GM12878 (cell line): ENCODE results near the gene PLEKHN1. TPM values are rescaled to one million over a fixed set of nuclear protein-coding genes. Genes with fewer than 3 reads are reported as not detected.
A peak's percentile ranks its signal among the peaks of the same experiment; 100 is the strongest.

Experiments
- ASH2L ChIP-seq: fragments of 300-600, 200-600 bp; sonication (generic); IDR thresholded peaks from 2 replicates; pipeline ENCODE4 v1.6.1; 2017; ENCODE audit warnings: low read depth, mild to moderate bottlenecking, borderline replicate concordance
- CBX5 ChIP-seq: sonication (generic); IDR thresholded peaks from 2 replicates; pipeline ENCODE4 v1.6.1; 2016; ENCODE audit warnings: low read depth, moderate library complexity, mild to moderate bottlenecking, inconsistent platforms
- CHD4 ChIP-seq: fragments of 200-600 bp; sonication (generic); IDR thresholded peaks from 2 replicates; pipeline ENCODE4 v1.6.1; 2016; ENCODE audit warnings: mild to moderate bottlenecking
- CREB1 ChIP-seq: IDR thresholded peaks from 2 replicates; pipeline ENCODE4 v1.6.1; 2012; ENCODE audit warnings: low read depth, mild to moderate bottlenecking, inconsistent platforms
- EED ChIP-seq: sonication (generic); IDR thresholded peaks from 2 replicates; pipeline ENCODE4 v1.6.1; 2016; ENCODE audit warnings: antibody characterized with exemption, low read depth
- EGR1 ChIP-seq, 2 experiments: IDR thresholded peaks; 1 replicate in 1 of 2; 2 replicates in 1 of 2; pipeline ENCODE4 v1.6.1; 2011 to 2012; ENCODE audit warnings: low read depth in 2 of 2, low read length in 2 of 2, borderline replicate concordance in 1 of 2, mild to moderate bottlenecking in 1 of 2, moderate library complexity in 1 of 2
- FOXM1 ChIP-seq: IDR thresholded peaks from 2 replicates; pipeline ENCODE4 v1.6.1; 2012; ENCODE audit warnings: low read depth, mild to moderate bottlenecking, inconsistent platforms, low read length, moderate library complexity
- GATAD2B ChIP-seq: fragments of 450-650 bp; conservative IDR thresholded peaks from 2 replicates; pipeline ENCODE4 v1.6.1; 2017; ENCODE audit warnings: low read depth, mild to moderate bottlenecking, moderate library complexity
- HCFC1 ChIP-seq: fragments of 150-350 bp; IDR thresholded peaks from 2 replicates; pipeline ENCODE4 v1.6.1; 2014; ENCODE audit warnings: low read length
- IKZF1 ChIP-seq: fragments of 450-650 bp; conservative IDR thresholded peaks from 2 replicates; pipeline ENCODE4 v1.6.1; 2017; ENCODE audit warnings: antibody characterized with exemption, mild to moderate bottlenecking
- KAT2A ChIP-seq: conservative IDR thresholded peaks from 2 replicates; pipeline ENCODE4 v1.6.1; 2011; ENCODE audit warnings: low read depth, low read length; ENCODE audit not compliant: control insufficient read depth
- LARP7 ChIP-seq: fragments of 450-650 bp; IDR thresholded peaks from 2 replicates; pipeline ENCODE4 v1.6.1; 2017; ENCODE audit warnings: mild to moderate bottlenecking
- NBN ChIP-seq: fragments of 450-650 bp; IDR thresholded peaks from 2 replicates; pipeline ENCODE4 v1.6.1; 2016
- NKRF ChIP-seq: fragments of 450-650 bp; conservative IDR thresholded peaks from 2 replicates; pipeline ENCODE4 v1.6.1; 2017; ENCODE audit warnings: mild to moderate bottlenecking, moderate library complexity
- NR2C1 ChIP-seq: fragments of 450-650 bp; IDR thresholded peaks from 2 replicates; pipeline ENCODE4 v1.6.1; 2017; ENCODE audit warnings: antibody characterized with exemption, mild to moderate bottlenecking, moderate library complexity
- NR2F1 ChIP-seq: fragments of 450-650 bp; conservative IDR thresholded peaks from 2 replicates; pipeline ENCODE4 v1.6.1; 2017; ENCODE audit warnings: mild to moderate bottlenecking
- POLR2A ChIP-seq: IDR thresholded peaks from 2 replicates; pipeline ENCODE4 v1.6.1; 2011; ENCODE audit warnings: low read depth, mild to moderate bottlenecking, low read length
- POLR2AphosphoS5 ChIP-seq: IDR thresholded peaks from 2 replicates; pipeline ENCODE4 v1.6.1; 2011; ENCODE audit warnings: mild to moderate bottlenecking, low read length, inconsistent platforms
- RCOR1 ChIP-seq: conservative IDR thresholded peaks from 2 replicates; pipeline ENCODE4 v1.6.1; 2012; ENCODE audit warnings: low read depth, low read length, improper control_type of control experiment
- RUNX3 ChIP-seq: IDR thresholded peaks from 2 replicates; pipeline ENCODE4 v1.6.1; 2012; ENCODE audit warnings: low read length, inconsistent platforms
- SMAD5 ChIP-seq: IDR thresholded peaks from 2 replicates; pipeline ENCODE4 v1.6.1; 2016; ENCODE audit warnings: antibody characterized with exemption, low read depth
- SP1 ChIP-seq: IDR thresholded peaks from one replicate; pipeline ENCODE4 v1.6.1; 2011; ENCODE audit warnings: low read depth, low read length
- SREBF1 ChIP-seq: IDR thresholded peaks from 2 replicates; pipeline ENCODE4 v1.6.1; 2012; ENCODE audit warnings: mild to moderate bottlenecking, low read length
- STAT3 ChIP-seq: IDR thresholded peaks from 2 replicates; pipeline ENCODE4 v1.6.1; 2011; ENCODE audit warnings: low read depth, low read length, improper control_type of control experiment
- TAF1 ChIP-seq: IDR thresholded peaks from 2 replicates; pipeline ENCODE4 v1.6.1; 2011; ENCODE audit warnings: mild to moderate bottlenecking, low read depth, low read length, borderline replicate concordance
- ZNF207 ChIP-seq: fragments of 450-650 bp; IDR thresholded peaks from 2 replicates; pipeline ENCODE4 v1.6.1; 2014; ENCODE audit warnings: antibody characterized with exemption, mild to moderate bottlenecking, borderline replicate concordance
- ZNF24 ChIP-seq: fragments of 450-650 bp; IDR thresholded peaks from 2 replicates; pipeline ENCODE4 v1.6.1; 2017; ENCODE audit warnings: antibody characterized with exemption, mild to moderate bottlenecking
- ZNF274 ChIP-seq: IDR thresholded peaks from one replicate; pipeline ENCODE4 v1.8.0; 2011; ENCODE audit not compliant: insufficient read length, insufficient read depth
- ZSCAN29 ChIP-seq: fragments of 450-650 bp; IDR thresholded peaks from 2 replicates; pipeline ENCODE4 v1.6.1; 2017; ENCODE audit warnings: mild to moderate bottlenecking, moderate library complexity
- polyA plus RNA-seq, 11 experiments: library from polyadenylated mRNA; depleted of rRNA in 4 of 11; unstranded in 6 of 11; stranded (reverse) in 5 of 11; fragments of >200 nt; fragmentation: Nextera tagmentation in 4 of 11; fragmentation: Illumina TruSeq in 1 of 11; extraction: Ambion mirVana in 4 of 11; extraction: Trizol in 1 of 11; gene quantifications; 1 replicate in 1 of 11; 2 replicates in 10 of 11; pipeline versions ENCODE4 v1.2.1 to v1.2.3, GENCODE V29; 2011 to 2016; ENCODE audit warnings: inconsistent platforms in 2 of 11, missing spikeins in 2 of 11, low read depth in 1 of 11
- total RNA-seq, 4 experiments: library from RNA; depleted of rRNA in 3 of 4; stranded (reverse); fragments of >200 nt in 3 of 4; fragmentation: Illumina TruSeq in 1 of 4; extraction: Trizol in 1 of 4; gene quantifications; 2 replicates each; pipeline versions ENCODE4 v1.2.1 to v1.2.3, GENCODE V29; 2013 to 2021
- TF ChIP-seq, protein P1 (sequence below): fragments of 450-650 bp; IDR thresholded peaks from 2 replicates; pipeline ENCODE4 v1.6.1; 2016; ENCODE audit warnings: mild to moderate bottlenecking
- TF ChIP-seq, protein P2 (sequence below): fragments of 450-650 bp; IDR thresholded peaks from 2 replicates; pipeline ENCODE4 v1.6.1; 2017; ENCODE audit warnings: mild to moderate bottlenecking

Gene PLEKHN1
- total and polyA plus RNA-seq, 10 of the 15 experiments (the other 5 are each of a cell fraction or from before 2014, with no cell fraction given) = 0.04 to 0.26 (median 0.18) TPM; not detected in 6

DNA sequence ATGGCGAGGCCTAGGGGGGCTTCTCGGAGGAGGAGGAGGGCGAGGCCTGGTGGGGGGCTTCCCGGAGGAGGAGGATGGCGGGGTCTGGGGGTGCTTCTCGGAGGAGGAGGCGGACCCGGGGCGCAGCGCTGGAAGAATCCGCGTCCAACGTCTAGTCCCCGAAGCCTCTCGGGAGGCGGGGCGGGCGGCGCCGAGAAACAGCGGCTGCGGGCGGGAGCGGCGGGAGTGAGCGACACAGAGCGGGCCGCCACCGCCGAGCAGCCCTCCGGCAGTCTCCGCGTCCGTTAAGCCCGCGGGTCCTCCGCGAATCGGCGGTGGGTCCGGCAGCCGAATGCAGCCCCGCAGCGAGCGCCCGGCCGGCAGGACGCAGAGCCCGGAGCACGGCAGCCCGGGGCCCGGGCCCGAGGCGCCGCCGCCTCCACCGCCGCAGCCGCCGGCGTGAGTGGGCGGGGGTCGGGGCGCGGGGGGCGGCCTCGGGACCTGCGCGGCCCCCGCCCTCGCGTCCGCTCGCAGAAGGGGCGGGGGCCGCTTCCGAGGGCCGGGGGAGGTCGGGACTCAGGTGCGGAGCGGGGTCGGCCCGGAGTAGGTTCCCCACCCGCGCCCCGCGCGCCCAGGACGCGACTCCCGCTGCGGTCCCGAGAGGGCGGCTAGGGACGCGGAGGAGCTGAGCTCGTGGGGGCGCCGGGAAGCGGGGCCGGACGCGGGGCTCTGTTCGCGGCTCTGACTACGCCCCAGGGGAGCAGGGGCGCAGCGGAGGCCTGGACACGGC lies 5.7 kb upstream of the PLEKHN1 start, which contains the start of gene KLHL17 (continued):
- TF ChIP-seq GATAD2B (no peak; the same call in none of the 2 replicates), ZSCAN29 (no peak), NBN (no peak), CBX5 (no peak), EGR1 (IDR thresholded peaks at IDR 0.05; ENCODE audit: borderline replicate concordance in 1 of 2, low read depth in 2 of 2, low read length in 2 of 2) (peak; percentile 28 to 76; a peak in 2 of 3 replicates), NKRF (peak; percentile 43), IKZF1 (peak; percentile 77), SMAD5 (no peak), EED (peak; percentile 37; the same call in 1 of the 2 replicates), ZNF274 (no peak), TAF1 (0 out of 2 replicates have a peak, but pooled peaks have one; percentile 19), NR2F1 (peak; percentile 49), LARP7 (peak; percentile 33; the same call in 1 of the 2 replicates), CHD4 (no peak), RUNX3 (peak; percentile 74), FOXM1 (no peak), RCOR1 (no peak), POLR2A (peak; percentile 68), NR2C1 (0 out of 2 replicates have a peak, but pooled peaks have one; percentile 13), HCFC1 (peak; percentile 35; the same call in 1 of the 2 replicates), KAT2A (no peak), ZNF207 (no peak), ASH2L (no peak), STAT3 (no peak), ZNF24 (no peak), SREBF1 (no peak), CREB1 (no peak), POLR2AphosphoS5 (no peak), SP1 (peak; percentile 61)
- TF ChIP-seq, protein P1, sequence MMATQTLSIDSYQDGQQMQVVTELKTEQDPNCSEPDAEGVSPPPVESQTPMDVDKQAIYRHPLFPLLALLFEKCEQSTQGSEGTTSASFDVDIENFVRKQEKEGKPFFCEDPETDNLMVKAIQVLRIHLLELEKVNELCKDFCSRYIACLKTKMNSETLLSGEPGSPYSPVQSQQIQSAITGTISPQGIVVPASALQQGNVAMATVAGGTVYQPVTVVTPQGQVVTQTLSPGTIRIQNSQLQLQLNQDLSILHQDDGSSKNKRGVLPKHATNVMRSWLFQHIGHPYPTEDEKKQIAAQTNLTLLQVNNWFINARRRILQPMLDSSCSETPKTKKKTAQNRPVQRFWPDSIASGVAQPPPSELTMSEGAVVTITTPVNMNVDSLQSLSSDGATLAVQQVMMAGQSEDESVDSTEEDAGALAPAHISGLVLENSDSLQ = peak; percentile 82
- TF ChIP-seq, protein P2, sequence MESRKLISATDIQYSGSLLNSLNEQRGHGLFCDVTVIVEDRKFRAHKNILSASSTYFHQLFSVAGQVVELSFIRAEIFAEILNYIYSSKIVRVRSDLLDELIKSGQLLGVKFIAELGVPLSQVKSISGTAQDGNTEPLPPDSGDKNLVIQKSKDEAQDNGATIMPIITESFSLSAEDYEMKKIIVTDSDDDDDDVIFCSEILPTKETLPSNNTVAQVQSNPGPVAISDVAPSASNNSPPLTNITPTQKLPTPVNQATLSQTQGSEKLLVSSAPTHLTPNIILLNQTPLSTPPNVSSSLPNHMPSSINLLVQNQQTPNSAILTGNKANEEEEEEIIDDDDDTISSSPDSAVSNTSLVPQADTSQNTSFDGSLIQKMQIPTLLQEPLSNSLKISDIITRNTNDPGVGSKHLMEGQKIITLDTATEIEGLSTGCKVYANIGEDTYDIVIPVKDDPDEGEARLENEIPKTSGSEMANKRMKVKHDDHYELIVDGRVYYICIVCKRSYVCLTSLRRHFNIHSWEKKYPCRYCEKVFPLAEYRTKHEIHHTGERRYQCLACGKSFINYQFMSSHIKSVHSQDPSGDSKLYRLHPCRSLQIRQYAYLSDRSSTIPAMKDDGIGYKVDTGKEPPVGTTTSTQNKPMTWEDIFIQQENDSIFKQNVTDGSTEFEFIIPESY = no peak
